ENCODE measurements around the gene POLR2I.

The POLR2I gene

DNA sequence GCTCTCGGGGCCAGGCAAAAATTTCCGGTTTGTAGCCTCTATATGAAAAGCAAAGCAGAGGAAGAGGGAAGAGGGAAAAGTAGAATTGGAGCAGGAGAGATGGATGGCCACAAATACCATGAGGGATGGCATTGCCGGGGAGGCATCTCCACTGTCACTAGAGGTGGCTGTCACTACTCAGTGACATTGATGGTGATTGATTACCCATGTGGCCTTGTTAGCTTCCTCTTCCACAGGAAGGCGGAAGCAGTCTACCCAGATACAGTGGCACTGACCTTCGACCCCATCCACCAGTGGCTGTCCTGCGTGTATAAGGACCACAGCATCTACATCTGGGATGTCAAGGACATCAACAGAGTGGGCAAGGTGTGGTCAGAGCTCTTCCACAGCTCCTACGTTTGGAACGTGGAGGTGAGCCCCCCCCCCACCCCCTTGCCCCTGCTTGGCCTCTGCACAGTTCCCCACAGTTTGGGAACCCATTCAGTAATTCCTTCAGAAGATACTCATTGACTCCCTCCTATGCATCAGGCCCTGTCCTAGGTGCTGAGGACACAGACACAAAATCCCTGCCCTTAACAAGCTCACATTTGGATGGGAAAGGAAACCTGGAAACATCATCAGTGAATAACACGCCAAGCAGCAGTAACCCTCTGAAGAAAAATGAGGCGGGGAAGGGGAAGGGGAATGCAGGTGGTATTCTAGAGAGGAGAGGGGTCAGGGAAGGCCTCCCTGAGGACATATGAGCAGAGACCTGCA lies 41.4 kb downstream of the POLR2I start:
- TF ChIP-seq, protein P1, sequence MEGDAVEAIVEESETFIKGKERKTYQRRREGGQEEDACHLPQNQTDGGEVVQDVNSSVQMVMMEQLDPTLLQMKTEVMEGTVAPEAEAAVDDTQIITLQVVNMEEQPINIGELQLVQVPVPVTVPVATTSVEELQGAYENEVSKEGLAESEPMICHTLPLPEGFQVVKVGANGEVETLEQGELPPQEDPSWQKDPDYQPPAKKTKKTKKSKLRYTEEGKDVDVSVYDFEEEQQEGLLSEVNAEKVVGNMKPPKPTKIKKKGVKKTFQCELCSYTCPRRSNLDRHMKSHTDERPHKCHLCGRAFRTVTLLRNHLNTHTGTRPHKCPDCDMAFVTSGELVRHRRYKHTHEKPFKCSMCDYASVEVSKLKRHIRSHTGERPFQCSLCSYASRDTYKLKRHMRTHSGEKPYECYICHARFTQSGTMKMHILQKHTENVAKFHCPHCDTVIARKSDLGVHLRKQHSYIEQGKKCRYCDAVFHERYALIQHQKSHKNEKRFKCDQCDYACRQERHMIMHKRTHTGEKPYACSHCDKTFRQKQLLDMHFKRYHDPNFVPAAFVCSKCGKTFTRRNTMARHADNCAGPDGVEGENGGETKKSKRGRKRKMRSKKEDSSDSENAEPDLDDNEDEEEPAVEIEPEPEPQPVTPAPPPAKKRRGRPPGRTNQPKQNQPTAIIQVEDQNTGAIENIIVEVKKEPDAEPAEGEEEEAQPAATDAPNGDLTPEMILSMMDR (IDR thresholded peaks at IDR 0.05) = no peak

DNA sequence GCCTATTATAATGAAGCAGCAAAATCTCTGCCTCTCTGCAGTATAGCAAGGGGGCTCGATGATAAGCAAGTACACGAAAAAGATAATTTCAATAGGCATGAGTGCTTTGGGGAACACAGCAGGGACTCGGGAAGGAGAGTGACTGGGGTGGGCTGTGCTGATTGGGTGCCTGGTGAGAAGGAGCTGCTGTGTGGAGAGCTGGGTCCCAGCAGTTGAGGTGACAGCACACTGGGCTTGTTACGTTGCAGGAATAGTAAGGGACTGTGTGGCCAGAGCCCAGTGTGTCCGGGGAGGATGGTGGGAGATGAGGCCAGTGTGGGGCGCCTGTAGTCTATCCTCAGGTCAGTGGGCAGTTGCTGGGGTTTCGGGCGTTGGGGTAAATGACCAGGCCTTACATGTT lies 42.6 kb downstream of the POLR2I start:
- TF ChIP-seq, protein P1 (IDR thresholded peaks at IDR 0.05) = no peak

DNA sequence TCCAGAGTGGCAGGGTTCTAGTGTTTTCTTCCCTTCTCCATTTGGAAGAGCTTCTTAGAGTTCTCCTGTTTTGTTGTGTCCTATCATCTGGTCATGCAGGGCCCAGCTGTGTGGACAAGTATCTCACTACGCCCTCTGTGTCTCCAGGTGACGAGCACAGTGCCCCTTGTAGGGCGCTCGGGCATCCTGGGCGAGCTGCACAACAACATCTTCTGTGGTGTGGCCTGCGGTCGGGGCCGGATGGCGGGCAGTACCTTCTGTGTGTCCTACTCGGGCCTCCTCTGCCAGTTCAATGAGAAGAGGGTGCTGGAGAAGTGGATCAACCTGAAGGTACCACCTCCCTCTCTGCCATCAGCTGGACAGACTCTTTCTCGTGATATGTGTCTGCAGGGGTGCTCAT lies 47.0 kb downstream of the POLR2I start:
- TF ChIP-seq, protein P1 (IDR thresholded peaks at IDR 0.05) = no peak

DNA sequence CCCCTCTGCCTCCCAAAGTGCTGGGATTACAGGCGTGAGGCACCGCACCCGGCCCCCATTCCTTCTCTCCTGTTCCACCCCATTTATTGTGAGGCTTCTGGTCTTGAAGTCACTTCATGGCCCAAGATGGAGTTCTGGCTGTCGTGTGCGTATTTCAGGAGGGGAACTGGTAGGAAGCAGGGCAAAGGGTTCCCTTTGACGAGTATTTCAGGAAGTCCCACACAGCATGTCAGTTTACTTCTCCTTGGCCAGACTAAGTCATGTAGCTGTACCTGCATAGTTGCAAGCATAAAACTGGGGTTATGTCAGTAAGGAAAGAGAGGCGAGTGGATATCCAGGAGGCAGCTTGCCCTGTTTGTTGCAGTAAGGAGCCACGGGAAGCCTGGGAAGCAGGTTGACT lies 49.8 kb downstream of the POLR2I start:
- TF ChIP-seq, protein P1 (IDR thresholded peaks at IDR 0.05) = no peak
